H9 (cell line): ENCODE measurements around the gene CDK17. TPM values are rescaled to one million over a fixed set of nuclear protein-coding genes. Genes with fewer than 3 reads are reported as not detected.

Experiments
- DNase-seq: peaks from one replicate; pipeline ENCODE4 v3.0.0-alpha.2; 2017
- H2AFZ ChIP-seq: one replicate; pipeline ENCODE4 v1.6.1; 2013; ENCODE audit warnings: mild to moderate bottlenecking, low read length, control low read depth, moderate library complexity
- H2AK5ac ChIP-seq: 2 replicates; pipeline ENCODE4 v1.6.1; 2013; ENCODE audit warnings: low read length, control low read depth, mixed read lengths; ENCODE audit not compliant: insufficient read length
- H2BK120ac ChIP-seq: one replicate; pipeline ENCODE4 v1.6.1; 2013; ENCODE audit warnings: low read depth, mild to moderate bottlenecking, low read length, control low read depth, inconsistent platforms; ENCODE audit not compliant: poor library complexity, severe bottlenecking
- H2BK12ac ChIP-seq: 2 replicates; pipeline ENCODE4 v1.6.1; 2013; ENCODE audit warnings: low read length, control low read depth, mixed read lengths, low read depth; ENCODE audit not compliant: insufficient read length
- H2BK15ac ChIP-seq: 2 replicates; pipeline ENCODE4 v1.6.1; 2013; ENCODE audit warnings: low read depth, low read length, control low read depth
- H2BK20ac ChIP-seq: one replicate; pipeline ENCODE4 v1.6.1; 2013; ENCODE audit warnings: low read depth, mild to moderate bottlenecking, low read length, control low read depth, inconsistent platforms; ENCODE audit not compliant: poor library complexity, severe bottlenecking
- H2BK5ac ChIP-seq: 2 replicates; pipeline ENCODE4 v1.6.1; 2013; ENCODE audit warnings: low read length, control low read depth, mixed read lengths; ENCODE audit not compliant: insufficient read length
- H3K14ac ChIP-seq: 2 replicates; pipeline ENCODE4 v1.6.1; 2013; ENCODE audit warnings: low read length, control low read depth; ENCODE audit not compliant: insufficient read depth
- H3K18ac ChIP-seq: 2 replicates; pipeline ENCODE4 v1.6.1; 2013; ENCODE audit warnings: low read depth, mild to moderate bottlenecking, mixed read lengths, low read length, control low read depth; ENCODE audit not compliant: insufficient read length
- H3K23ac ChIP-seq: 2 replicates; pipeline ENCODE4 v1.6.1; 2013; ENCODE audit warnings: low read length, control low read depth, mixed read lengths, low read depth; ENCODE audit not compliant: insufficient read length
- H3K23me2 ChIP-seq: 2 replicates; pipeline ENCODE4 v1.6.1; 2013; ENCODE audit warnings: low read depth, mild to moderate bottlenecking, mixed read lengths, low read length, control low read depth; ENCODE audit not compliant: insufficient read length, poor library complexity, severe bottlenecking
- H3K27ac ChIP-seq: 2 replicates; pipeline ENCODE4 v1.5.1; 2013; ENCODE audit warnings: low read length, control low read depth, mixed read lengths, low read depth; ENCODE audit not compliant: insufficient read length
- H3K27me3 ChIP-seq: 2 replicates; pipeline ENCODE4 v1.6.1; 2013; ENCODE audit warnings: low read length, control low read depth, inconsistent platforms; ENCODE audit not compliant: insufficient read depth
- H3K4ac ChIP-seq: 2 replicates; pipeline ENCODE4 v1.6.1; 2013; ENCODE audit warnings: low read depth, mild to moderate bottlenecking, control low read depth, inconsistent platforms, low read length, moderate library complexity
- H3K4me1 ChIP-seq: 2 replicates; pipeline ENCODE4 v1.6.1; 2013; ENCODE audit warnings: low read length, control low read depth, inconsistent platforms; ENCODE audit not compliant: insufficient read depth
- H3K4me2 ChIP-seq: 2 replicates; pipeline ENCODE4 v1.6.1; 2013; ENCODE audit warnings: low read length, control low read depth, mixed read lengths; ENCODE audit not compliant: insufficient read length, insufficient read depth
- H3K56ac ChIP-seq: 2 replicates; pipeline ENCODE4 v1.6.1; 2013; ENCODE audit warnings: low read depth, mild to moderate bottlenecking, mixed read lengths, low read length, control low read depth; ENCODE audit not compliant: insufficient read length
- H3K79me1 ChIP-seq: 2 replicates; pipeline ENCODE4 v1.6.1; 2013; ENCODE audit warnings: low read depth, mild to moderate bottlenecking, moderate library complexity, low read length, control low read depth, inconsistent platforms; ENCODE audit not compliant: insufficient read depth, poor library complexity, severe bottlenecking
- H3K79me2 ChIP-seq: 2 replicates; pipeline ENCODE4 v1.6.1; 2013; ENCODE audit warnings: low read length, control low read depth, inconsistent platforms; ENCODE audit not compliant: insufficient read depth
- H3K9ac ChIP-seq: 2 replicates; pipeline ENCODE4 v1.6.1; 2013; ENCODE audit warnings: low read length, control low read depth, mixed read lengths; ENCODE audit not compliant: insufficient read length; ENCODE audit errors: extremely low read depth
- H3K9me3 ChIP-seq: one replicate; pipeline ENCODE4 v1.6.1; 2013; ENCODE audit warnings: low read depth, low read length, inconsistent platforms; ENCODE audit not compliant: control insufficient read depth
- H3T11ph ChIP-seq: one replicate; pipeline ENCODE4 v1.6.1; 2013; ENCODE audit warnings: mild to moderate bottlenecking, low read length, control low read depth, inconsistent platforms
- H4K20me1 ChIP-seq: one replicate; pipeline ENCODE4 v1.6.1; 2013; ENCODE audit not compliant: control insufficient read depth, insufficient read length, insufficient read depth
- H4K5ac ChIP-seq: 2 replicates; pipeline ENCODE4 v1.6.1; 2013; ENCODE audit warnings: low read depth, mild to moderate bottlenecking, mixed read lengths, low read length, control low read depth; ENCODE audit not compliant: insufficient read length
- H4K8ac ChIP-seq: replicated peaks from 2 replicates; pipeline ENCODE4 v1.6.1; 2013; ENCODE audit warnings: low read length, control low read depth, mixed read lengths, low read depth; ENCODE audit not compliant: insufficient read length
- H4K91ac ChIP-seq: 2 replicates; pipeline ENCODE4 v1.6.1; 2013; ENCODE audit warnings: low read depth, mild to moderate bottlenecking, moderate library complexity, mixed read lengths, low read length, control low read depth; ENCODE audit not compliant: insufficient read length
- H3K27ac Mint-ChIP-seq, 3 experiments: 2 replicates in 2 of 3; 3 replicates in 1 of 3; pipeline ENCODE4 v1.8.0; 2020 to 2021; ENCODE audit warnings: mixed read lengths in 3 of 3, mild to moderate bottlenecking in 1 of 3, moderate library complexity in 1 of 3
- H3K27me3 Mint-ChIP-seq: 2 replicates; pipeline ENCODE4 v1.8.0; 2021; ENCODE audit warnings: low read depth, mild to moderate bottlenecking, moderate library complexity, mixed read lengths
- H3K36me3 Mint-ChIP-seq, 3 experiments: 2 replicates in 2 of 3; 3 replicates in 1 of 3; pipeline ENCODE4 v1.8.0; 2020 to 2021; ENCODE audit warnings: low read depth in 3 of 3, mixed read lengths in 3 of 3; ENCODE audit not compliant: insufficient read depth in 1 of 3
- H3K4me1 Mint-ChIP-seq, 2 experiments: 2 replicates each; pipeline ENCODE4 v1.8.0; 2020; ENCODE audit warnings: mixed read lengths in 2 of 2
- H3K4me3 Mint-ChIP-seq, 2 experiments: 2 replicates in 1 of 2; 3 replicates in 1 of 2; pipeline ENCODE4 v1.8.0; 2020 to 2021; ENCODE audit warnings: mild to moderate bottlenecking in 2 of 2, mixed read lengths in 2 of 2, moderate library complexity in 1 of 2
- H3K9me3 Mint-ChIP-seq, 2 experiments: 2 replicates in 1 of 2; 3 replicates in 1 of 2; pipeline ENCODE4 v1.8.0; 2020; ENCODE audit warnings: mild to moderate bottlenecking in 2 of 2, mixed read lengths in 2 of 2, moderate library complexity in 1 of 2
- CTCF ChIP-seq: fragments of 200-600 bp; sonication (generic); conservative IDR thresholded peaks from 3 replicates; pipeline ENCODE4 v1.8.0; 2021; ENCODE audit warnings: antibody characterized with exemption, mild to moderate bottlenecking
- WGBS: extraction: QIAGEN DNeasy Blood & Tissue Kit; methylation state at CpG from one replicate; pipeline ENCODE4 v1.1.7; 2013; ENCODE audit warnings: missing lambda C conversion rate, low lambda C conversion rate, mixed read lengths; ENCODE audit not compliant: insufficient read length; ENCODE audit errors: extremely low coverage; 5-methylcytosine and 5-hydroxymethylcytosine counted together
- total RNA-seq: library from RNA; stranded (reverse); gene quantifications from 2 replicates; pipeline ENCODE4 v1.2.1, GENCODE V29; 2021

Gene CDK17
- total RNA-seq, 1 experiment from 2014 or later = 28.8 TPM

GRCh38 chr12:96438330-96438729, 38.1 kb upstream of the CDK17 start:
- Histone ChIP-seq H2BK12ac (no peak overlapping the region), H3K14ac (no peak overlapping the region), H3K23me2 (no peaks in the 10 kb centered on the region), H3K79me1 (no peaks in the 10 kb centered on the region), H2BK120ac (no peak overlapping the region), H2BK20ac (no peak overlapping the region), H3K4ac (no peak overlapping the region), H2AK5ac (no peak overlapping the region), H4K20me1 (no peaks in the 10 kb centered on the region), H2BK5ac (no peak overlapping the region), H3T11ph (no peak overlapping the region), H2BK15ac (no peak overlapping the region), H3K9me3 (no peaks in the 10 kb centered on the region), H3K9ac (no peak overlapping the region), H4K8ac (no peak overlapping the region), H3K4me1 (no peaks in the 10 kb centered on the region), H4K5ac (no peak overlapping the region), H2AFZ (no peak overlapping the region), H3K18ac (no peak overlapping the region), H3K27me3 (no peaks in the 10 kb centered on the region), H3K56ac (no peak overlapping the region), H3K79me2 (no peaks in the 10 kb centered on the region), H3K23ac (no peak overlapping the region), H3K4me2 (no peak overlapping the region), H4K91ac (no peak overlapping the region), H3K27ac (no peak overlapping the region)
- Mint-ChIP-seq H3K4me1 (no peaks in the 10 kb centered on the region), H3K9me3 (no peaks in the 10 kb centered on the region), H3K27me3 (no peaks in the 10 kb centered on the region), H3K4me3 (no peak overlapping the region), H3K27ac (no peak overlapping the region; a peak in 1 of 7 replicates), H3K36me3 (no peaks in the 10 kb centered on the region)
- TF ChIP-seq CTCF = no peak
- WGBS = no CpG with 5 or more reads among the region's 3 CpGs
- DNase-seq = no peak
